ENCODE measurements around the gene SNX17. TPM values are rescaled to one million over a fixed set of nuclear protein-coding genes. Genes with fewer than 3 reads are reported as not detected.

Gene SNX17
- total RNA-seq, 1 donor from 2014 or later, result 81.2 TPM

- no peak for DNase-seq (ENCODE audit: low spot score, unreplicated experiment)
- Mint-ChIP-seq H3K4me3 (ENCODE audit: low read depth) (peak overlapping the region; percentile 89), H3K27ac (peak overlapping the region; percentile 99), H3K9me3 (ENCODE audit: low read depth) (no peaks in the 10 kb centered on the region), H3K4me1 (ENCODE audit: low read depth) (peaks cover 11% of the 10 kb centered on the region), H3K36me3 (ENCODE audit: insufficient read depth) (peaks cover 18% of the 10 kb centered on the region), H3K27me3 (no peaks in the 10 kb centered on the region)
- no peak for TF ChIP-seq CTCF (IDR thresholded peaks at IDR 0.05; ENCODE audit: unreplicated experiment)
These were observed 46.7 kb upstream of the SNX17 start for GRCh38 chr2:27323596-27324285.

- peak overlapping the region; percentile 12 for H3K27ac Mint-ChIP-seq
- H3K9me3 Mint-ChIP-seq (ENCODE audit: low read depth), result no peaks in the 10 kb centered on the region
- H3K4me3 Mint-ChIP-seq (ENCODE audit: low read depth), result peak overlapping the region; percentile 40
- DNase-seq (ENCODE audit: low spot score, unreplicated experiment), result no peak
- peaks cover 22% of the 10 kb centered on the region for H3K36me3 Mint-ChIP-seq (ENCODE audit: insufficient read depth)
- H3K4me1 Mint-ChIP-seq (ENCODE audit: low read depth), result peaks cover 11% of the 10 kb centered on the region
- no peak for TF ChIP-seq CTCF (IDR thresholded peaks at IDR 0.05; ENCODE audit: unreplicated experiment)
- no peaks in the 10 kb centered on the region for H3K27me3 Mint-ChIP-seq
These were observed 45.7 kb upstream of the SNX17 start for GRCh38 chr2:27324720-27325119.

GRCh38 chr2:27335311-27335710 lies 35.1 kb upstream of the SNX17 start:
- H3K27me3 Mint-ChIP-seq, result no peaks in the 10 kb centered on the region
- H3K4me1 Mint-ChIP-seq (ENCODE audit: low read depth), result no peaks in the 10 kb centered on the region
- no peak for DNase-seq (ENCODE audit: low spot score, unreplicated experiment)
- H3K27ac Mint-ChIP-seq, result no peak overlapping the region
- H3K4me3 Mint-ChIP-seq (ENCODE audit: low read depth), result no peak overlapping the region
- peaks cover 24% of the 10 kb centered on the region for H3K36me3 Mint-ChIP-seq (ENCODE audit: insufficient read depth)
- H3K9me3 Mint-ChIP-seq (ENCODE audit: low read depth), result no peaks in the 10 kb centered on the region
- no peak for TF ChIP-seq CTCF (IDR thresholded peaks at IDR 0.05; ENCODE audit: unreplicated experiment)

GRCh38 chr2:27336173-27336572 lies 34.2 kb upstream of the SNX17 start:
- H3K4me3 Mint-ChIP-seq (ENCODE audit: low read depth), result no peak overlapping the region
- no peaks in the 10 kb centered on the region for H3K4me1 Mint-ChIP-seq (ENCODE audit: low read depth)
- H3K9me3 Mint-ChIP-seq (ENCODE audit: low read depth), result no peaks in the 10 kb centered on the region
- H3K27ac Mint-ChIP-seq, result no peak overlapping the region
- H3K27me3 Mint-ChIP-seq, result no peaks in the 10 kb centered on the region
- DNase-seq (ENCODE audit: low spot score, unreplicated experiment), result no peak
- peaks cover 27% of the 10 kb centered on the region for H3K36me3 Mint-ChIP-seq (ENCODE audit: insufficient read depth)
- no peak for TF ChIP-seq CTCF (IDR thresholded peaks at IDR 0.05; ENCODE audit: unreplicated experiment)

- Mint-ChIP-seq H3K4me1 (ENCODE audit: low read depth) (no peaks in the 10 kb centered on the region), H3K36me3 (ENCODE audit: insufficient read depth) (peaks cover 5% of the 10 kb centered on the region), H3K27ac (no peak overlapping the region), H3K9me3 (ENCODE audit: low read depth) (no peaks in the 10 kb centered on the region), H3K27me3 (no peaks in the 10 kb centered on the region), H3K4me3 (ENCODE audit: low read depth) (no peak overlapping the region)
- TF ChIP-seq CTCF (IDR thresholded peaks at IDR 0.05; ENCODE audit: unreplicated experiment), result no peak
- DNase-seq (ENCODE audit: low spot score, unreplicated experiment), result no peak
These were observed 22.8 kb upstream of the SNX17 start for GRCh38 chr2:27347641-27348040.

Data from progenitor cell of endocrine pancreas (in vitro differentiated cells).